HepG2 (cell line): Measurements from ENCODE around the gene SERAC1. TPM values are rescaled to one million over a fixed set of nuclear protein-coding genes. Genes with fewer than 3 reads are reported as not detected.

ENCODE experiments used
- ATAC-seq: fragments of 200-7000 bp; cut with Tn5 transposase; 3 replicates; pipeline ENCODE4 v1.9.1; 2020; ENCODE audit warnings: mild to moderate bottlenecking, moderate library complexity
- BruUV-seq: library from RNA; stranded (reverse); fragments of 400-500 nt; replicated peaks from 2 replicates; lab custom pipeline; 2021; lab: Mats Ljungman, UMichigan
- CTCF ChIA-PET: fragments of 300-600 bp; formaldehyde crosslinking; extraction: SDS; loops from one replicate; lab custom pipeline; 2021; ENCODE audit warnings: low total read pairs, inconsistent platforms, low intra/inter-chr PET ratio; lab: Yijun Ruan, JAX
- POLR2A ChIA-PET: fragments of 350-600 bp; sonication (Branson Sonifier 250); formaldehyde crosslinking; loops from one replicate; lab custom pipeline; 2020; ENCODE audit warnings: antibody characterized with exemption, inconsistent platforms; lab: Yijun Ruan, JAX
- DNase-seq: peaks from one replicate; pipeline ENCODE4 v3.0.0-alpha.2; 2015; ENCODE audit warnings: low spot score
- FAIRE-seq: peaks from 3 replicates; lab custom pipeline; 2011; peaks lifted over from hg19 to GRCh38; lab: Jason Lieb, UNC
- H2AFZ ChIP-seq: one replicate; pipeline ENCODE4 v1.6.1; 2011; ENCODE audit warnings: low read length, inconsistent platforms
- H3K27ac ChIP-seq: fragments of 300-600 bp; 3 replicates; pipeline ENCODE4 v1.8.0; 2011; ENCODE audit warnings: mixed run types, mild to moderate bottlenecking, mixed read lengths, low read length, inconsistent platforms; ENCODE audit not compliant: insufficient read depth; ENCODE audit errors: extremely low read length
- H3K27me3 ChIP-seq, 2 experiments: fragments of 200-600 bp in 1 of 2; 2 replicates in 1 of 2; 3 replicates in 1 of 2; pipeline versions ENCODE4 v1.6.0 to v1.8.0; 2011; ENCODE audit warnings: low read length in 2 of 2, mild to moderate bottlenecking in 2 of 2, moderate library complexity in 2 of 2, inconsistent platforms in 1 of 2; ENCODE audit not compliant: insufficient read depth in 2 of 2, control insufficient read depth in 1 of 2
- H3K36me3 ChIP-seq, 2 experiments: fragments of 200-600 bp in 1 of 2; replicated peaks in 1 of 2; 2 replicates in 1 of 2; 3 replicates in 1 of 2; pipeline versions ENCODE4 v1.5.1 to v1.8.0; 2011; ENCODE audit warnings: low read length in 2 of 2, inconsistent platforms in 1 of 2; ENCODE audit not compliant: insufficient read depth in 2 of 2, control insufficient read depth in 1 of 2
- H3K4me1 ChIP-seq: 2 replicates; pipeline ENCODE4 v1.5.1; 2012; ENCODE audit warnings: low read length, inconsistent platforms; ENCODE audit not compliant: insufficient read depth
- H3K4me2 ChIP-seq: 2 replicates; pipeline ENCODE4 v1.6.0; 2011; ENCODE audit warnings: low read depth, low read length, inconsistent platforms
- H3K4me3 ChIP-seq, 3 experiments: fragments of 200-600 bp in 1 of 3; sonication (generic), shearing (Covaris generic) in 1 of 3; replicated peaks in 1 of 3; 2 replicates each; pipeline ENCODE4 v1.5.1; 2011 to 2016; ENCODE audit warnings: low read length in 3 of 3, inconsistent platforms in 2 of 3, low read depth in 2 of 3, mild to moderate bottlenecking in 2 of 3, control low read depth in 1 of 3, mixed read lengths in 1 of 3; ENCODE audit not compliant: insufficient read depth in 1 of 3
- H3K79me2 ChIP-seq: one replicate; pipeline ENCODE4 v1.6.1; 2011; ENCODE audit warnings: low read length, inconsistent platforms; ENCODE audit not compliant: insufficient read depth
- H3K9ac ChIP-seq: 2 replicates; pipeline ENCODE4 v1.6.0; 2011; ENCODE audit warnings: mild to moderate bottlenecking, low read depth, low read length, inconsistent platforms; ENCODE audit not compliant: insufficient read depth
- H3K9me3 ChIP-seq: 2 replicates; pipeline ENCODE4 v1.5.1; 2012; ENCODE audit warnings: mild to moderate bottlenecking, low read length
- H4K20me1 ChIP-seq: 2 replicates; pipeline ENCODE4 v1.6.0; 2011; ENCODE audit warnings: inconsistent platforms, mild to moderate bottlenecking, low read length, moderate library complexity; ENCODE audit not compliant: insufficient read depth
- HES4 ChIP-seq: sonication (generic); formaldehyde crosslinking; IDR thresholded peaks from 2 replicates; pipeline ENCODE4 v1.9.0; 2021; ENCODE audit warnings: mild to moderate bottlenecking, missing genetic modification reagents, borderline replicate concordance
- KAT8 ChIP-seq: IDR thresholded peaks from 2 replicates; pipeline ENCODE4 v1.6.1; 2016; ENCODE audit warnings: missing genetic modification reagents, missing compliant biosample characterization
- RBAK ChIP-seq: sonication (generic); formaldehyde crosslinking; IDR thresholded peaks from 2 replicates; pipeline ENCODE4 v1.5.1; 2020; ENCODE audit warnings: mild to moderate bottlenecking, missing genetic modification reagents
- SOX5 ChIP-seq: IDR thresholded peaks from 2 replicates; pipeline ENCODE4 v1.6.1; 2016; ENCODE audit warnings: borderline replicate concordance
- TCF7 ChIP-seq: sonication (generic); IDR thresholded peaks from 2 replicates; pipeline ENCODE4 v1.6.1; 2016; ENCODE audit warnings: antibody characterized with exemption, low read depth
- TSC22D2 ChIP-seq: sonication (generic); formaldehyde crosslinking; IDR thresholded peaks from 2 replicates; pipeline ENCODE4 v1.5.1; 2020; ENCODE audit warnings: missing genetic modification reagents, mild to moderate bottlenecking, borderline replicate concordance
- ZNF234 ChIP-seq: sonication (generic); formaldehyde crosslinking; conservative IDR thresholded peaks from 2 replicates; pipeline ENCODE4 v1.5.1; 2020; ENCODE audit warnings: mild to moderate bottlenecking, missing genetic modification reagents
- ZNF251 ChIP-seq: sonication (generic); formaldehyde crosslinking; IDR thresholded peaks from 2 replicates; pipeline ENCODE4 v1.9.0; 2021; ENCODE audit warnings: mild to moderate bottlenecking, missing genetic modification reagents
- WGBS: methylation state at CpG from one replicate; pipeline ENCODE4 v1.1.6; 2017; ENCODE audit warnings: low lambda C conversion rate; 5-methylcytosine and 5-hydroxymethylcytosine counted together
- in situ Hi-C: cut with HindIII; loops from 2 replicates; pipeline ENCODE4 v1.10.0; 2017; ENCODE audit warnings: low pct_unique_long_range_greater_than_20kb; ENCODE audit not compliant: extremely low pct_ligation_motif_present
- intact Hi-C: fragments of 100-400 bp; cut with micrococcal nuclease; formaldehyde crosslinking; loops from one replicate; pipeline ENCODE4 v1.10.0; 2022; ENCODE audit not compliant: unreplicated experiment
- polyA plus RNA-seq, 8 experiments: library from polyadenylated mRNA; depleted of rRNA in 3 of 8; stranded (reverse) in 7 of 8; unstranded in 1 of 8; fragments of >200 nt; fragmentation: Illumina TruSeq in 4 of 8; extraction: Trizol in 4 of 8; gene quantifications; 2 replicates each; pipeline versions ENCODE4 v1.2.1 to v1.2.3, GENCODE V29; 2011 to 2016; ENCODE audit warnings: low read depth in 4 of 8, missing spikeins in 1 of 8, mixed read lengths in 1 of 8; ENCODE audit not compliant: insufficient read depth in 1 of 8
- total RNA-seq, 5 experiments: library from RNA; depleted of rRNA; stranded (reverse); fragments of >200 nt; fragmentation: Illumina TruSeq; extraction: Trizol; gene quantifications; 2 replicates each; pipeline ENCODE4 v1.2.3, GENCODE V29; 2016; ENCODE audit warnings: low read depth in 1 of 5
- TF ChIP-seq, protein P1 (sequence below): sonication (generic); formaldehyde crosslinking; conservative IDR thresholded peaks from 2 replicates; pipeline ENCODE4 v1.8.0; 2022; ENCODE audit warnings: missing genetic modification reagents

SERAC1 gene
- total and polyA plus RNA-seq, 2 of the 13 experiments (the other 11 are each of a cell fraction or from before 2014, with no cell fraction given), result 4.5 to 8.1 TPM

DNA sequence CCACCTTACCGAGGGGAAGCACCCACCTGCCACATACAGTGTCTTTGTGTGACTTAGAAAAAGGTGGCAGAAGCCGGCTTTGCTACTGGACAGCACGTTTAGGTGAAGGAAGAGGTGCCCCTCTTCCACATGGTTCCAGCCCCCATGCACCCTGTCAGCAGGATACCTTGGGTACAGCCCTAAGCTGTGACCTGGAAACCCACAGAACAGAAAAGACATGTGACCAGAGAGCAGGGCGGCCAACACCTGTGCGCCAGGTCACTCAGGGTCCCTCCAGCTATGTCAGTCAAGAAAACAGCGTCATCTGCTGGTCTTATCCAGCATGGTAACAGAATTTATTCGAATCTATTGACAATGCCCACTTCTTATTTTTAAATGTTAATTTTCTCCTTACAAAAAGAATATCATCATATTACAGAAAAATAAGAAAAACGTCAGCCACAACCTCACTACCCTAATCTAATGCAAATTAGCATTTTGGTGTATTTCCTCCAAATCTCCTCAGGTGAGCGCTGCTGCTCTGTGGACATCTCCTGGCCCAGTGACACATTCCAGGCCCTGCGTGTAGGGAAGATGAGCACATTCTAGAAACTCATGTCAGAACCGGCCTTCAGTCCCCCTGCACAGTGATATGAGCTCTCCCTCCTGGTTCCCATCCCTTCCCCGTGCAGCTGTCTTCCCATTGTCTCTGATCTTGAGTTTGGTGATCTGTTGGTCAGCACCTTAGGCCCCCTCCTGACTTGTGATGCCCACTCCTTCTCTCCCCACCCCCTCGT, 37.3 kb upstream of the SERAC1 start (continued):
- TF ChIP-seq SOX5 (peak; percentile 38; the same call in 1 of the 2 replicates), RBAK (no peak), ZNF234 (no peak), HES4 (no peak), TSC22D2 (CRISPR knock-in tag) (no peak), KAT8 (CRISPR knock-in tag) (0 out of 2 replicates have a peak, but pooled peaks have one; percentile 50), ZNF251 (CRISPR knock-in tag) (no peak)
- TF ChIP-seq, protein P1, sequence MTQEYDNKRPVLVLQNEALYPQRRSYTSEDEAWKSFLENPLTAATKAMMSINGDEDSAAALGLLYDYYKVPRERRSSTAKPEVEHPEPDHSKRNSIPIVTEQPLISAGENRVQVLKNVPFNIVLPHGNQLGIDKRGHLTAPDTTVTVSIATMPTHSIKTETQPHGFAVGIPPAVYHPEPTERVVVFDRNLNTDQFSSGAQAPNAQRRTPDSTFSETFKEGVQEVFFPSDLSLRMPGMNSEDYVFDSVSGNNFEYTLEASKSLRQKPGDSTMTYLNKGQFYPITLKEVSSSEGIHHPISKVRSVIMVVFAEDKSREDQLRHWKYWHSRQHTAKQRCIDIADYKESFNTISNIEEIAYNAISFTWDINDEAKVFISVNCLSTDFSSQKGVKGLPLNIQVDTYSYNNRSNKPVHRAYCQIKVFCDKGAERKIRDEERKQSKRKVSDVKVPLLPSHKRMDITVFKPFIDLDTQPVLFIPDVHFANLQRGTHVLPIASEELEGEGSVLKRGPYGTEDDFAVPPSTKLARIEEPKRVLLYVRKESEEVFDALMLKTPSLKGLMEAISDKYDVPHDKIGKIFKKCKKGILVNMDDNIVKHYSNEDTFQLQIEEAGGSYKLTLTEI (CRISPR knock-in tag), result no peak

DNA sequence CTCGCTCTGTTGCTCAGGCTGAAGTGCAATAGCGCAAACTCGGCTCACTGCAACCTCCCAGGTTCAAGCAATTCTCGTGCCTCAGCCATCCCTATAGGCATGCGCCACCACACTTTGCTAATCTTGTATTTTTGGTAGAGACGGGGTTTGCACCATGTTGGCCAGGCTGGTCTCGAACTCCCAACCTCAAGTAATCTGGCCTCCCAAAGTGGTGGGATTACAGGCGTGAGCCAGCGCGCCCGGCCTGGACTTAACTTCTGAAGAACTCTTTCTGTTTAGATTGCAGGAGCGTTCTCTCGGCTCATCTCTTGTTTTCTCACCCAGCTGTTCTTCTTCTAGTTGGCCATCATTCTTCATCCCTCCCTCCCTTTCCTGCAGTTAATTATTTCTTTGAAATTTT, 30.4 kb upstream of the SERAC1 start:
- H3K9me3 ChIP-seq, result no peaks in the 10 kb centered on the region
- H3K4me1 ChIP-seq, result 0 out of 2 replicates have a peak, but pooled peaks cover 4% of the 10 kb centered on the region
- intact Hi-C loops, result no loop called here
- H3K9ac ChIP-seq, result no peak overlapping the region
- CTCF ChIA-PET, result no interaction called here
- in situ Hi-C loops, result no loop called here
- POLR2A ChIA-PET, result no interaction called here
- DNase-seq, result no peak
- H2AFZ ChIP-seq, result no peak overlapping the region
- no peak overlapping the region for H3K4me3 ChIP-seq
- no peaks in the 10 kb centered on the region for H3K27me3 ChIP-seq
- H3K36me3 ChIP-seq, result no peaks in the 10 kb centered on the region; a peak in 1 of 5 replicates
- no TSS peak for BruUV-seq
- no peaks in the 10 kb centered on the region for H4K20me1 ChIP-seq
- 96% methylated on average over 13 of the region's 13 CpGs for WGBS
- no peak for TF ChIP-seq TCF7
- H3K79me2 ChIP-seq, result no peaks in the 10 kb centered on the region
- FAIRE-seq, result no peak
- H3K4me2 ChIP-seq, result no peak overlapping the region
- no peak overlapping the region for H3K27ac ChIP-seq
- no peak for ATAC-seq
